ENCODE measurements around the gene TLE7. TPM values are rescaled to one million over a fixed set of nuclear protein-coding genes. Genes with fewer than 3 reads are reported as not detected.

Gene TLE7
- total RNA-seq, 4 donors from 2014 or later = not detected

DNA sequence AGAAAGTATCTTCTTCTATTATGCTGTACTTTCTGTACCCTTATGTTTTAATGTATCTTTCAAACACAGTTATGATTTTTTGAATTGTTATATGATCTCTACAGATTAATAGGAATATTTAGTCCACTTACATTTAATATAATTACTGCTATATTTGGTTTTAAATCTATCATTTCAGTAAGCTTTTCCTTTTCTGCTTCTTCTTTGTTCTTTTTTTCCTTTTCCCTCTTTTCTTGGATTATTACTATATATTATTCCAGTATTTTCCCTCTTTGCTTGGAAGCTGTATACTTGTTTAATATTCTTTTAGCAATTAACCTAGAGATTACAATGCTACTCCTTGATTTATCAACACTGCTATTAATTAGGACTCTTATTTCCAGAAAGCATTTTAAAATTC, 13.5 kb downstream of the TLE7 start:
- DNase-seq (ENCODE audit: low spot score) (no peak), ATAC-seq (ENCODE audit: low FRiP score) (no peak)
- TF ChIP-seq, protein P1, sequence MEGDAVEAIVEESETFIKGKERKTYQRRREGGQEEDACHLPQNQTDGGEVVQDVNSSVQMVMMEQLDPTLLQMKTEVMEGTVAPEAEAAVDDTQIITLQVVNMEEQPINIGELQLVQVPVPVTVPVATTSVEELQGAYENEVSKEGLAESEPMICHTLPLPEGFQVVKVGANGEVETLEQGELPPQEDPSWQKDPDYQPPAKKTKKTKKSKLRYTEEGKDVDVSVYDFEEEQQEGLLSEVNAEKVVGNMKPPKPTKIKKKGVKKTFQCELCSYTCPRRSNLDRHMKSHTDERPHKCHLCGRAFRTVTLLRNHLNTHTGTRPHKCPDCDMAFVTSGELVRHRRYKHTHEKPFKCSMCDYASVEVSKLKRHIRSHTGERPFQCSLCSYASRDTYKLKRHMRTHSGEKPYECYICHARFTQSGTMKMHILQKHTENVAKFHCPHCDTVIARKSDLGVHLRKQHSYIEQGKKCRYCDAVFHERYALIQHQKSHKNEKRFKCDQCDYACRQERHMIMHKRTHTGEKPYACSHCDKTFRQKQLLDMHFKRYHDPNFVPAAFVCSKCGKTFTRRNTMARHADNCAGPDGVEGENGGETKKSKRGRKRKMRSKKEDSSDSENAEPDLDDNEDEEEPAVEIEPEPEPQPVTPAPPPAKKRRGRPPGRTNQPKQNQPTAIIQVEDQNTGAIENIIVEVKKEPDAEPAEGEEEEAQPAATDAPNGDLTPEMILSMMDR (IDR thresholded peaks at IDR 0.05) = no peak

DNA sequence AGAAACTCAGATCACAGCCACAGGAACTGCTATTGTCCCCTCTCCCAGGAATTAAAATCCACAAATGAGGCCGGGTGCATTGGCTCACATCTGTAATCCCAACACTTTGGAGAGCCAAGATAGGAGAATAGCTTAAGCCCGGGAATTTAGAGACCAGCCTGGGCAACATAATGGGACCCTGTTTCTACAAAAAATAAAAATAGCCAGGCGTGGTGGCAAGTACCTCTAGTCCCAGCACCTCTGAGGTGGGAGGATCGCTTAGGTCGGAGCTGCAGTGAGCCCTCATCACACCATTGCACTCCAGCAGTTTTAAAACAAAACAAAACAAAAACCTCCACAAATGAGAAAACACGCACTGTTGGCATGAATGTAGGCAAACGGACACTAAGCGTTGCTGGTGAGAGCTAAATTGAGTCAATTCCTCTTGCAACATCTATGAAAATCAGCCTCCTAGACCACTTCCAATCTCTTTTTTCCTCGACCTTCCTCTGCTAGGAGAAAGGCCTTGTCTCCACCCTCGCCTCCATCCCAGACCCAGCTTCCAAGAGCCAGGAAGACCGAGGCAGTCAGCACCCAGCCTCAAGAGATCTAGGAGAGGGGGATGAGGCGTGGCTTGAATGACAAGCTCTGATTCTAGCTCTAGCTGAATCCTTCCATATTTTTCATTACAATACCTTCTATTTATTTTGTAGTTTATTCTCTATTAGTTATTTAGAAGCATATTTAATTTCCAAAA, 14.8 kb downstream of the TLE7 start:
- no peak for DNase-seq (ENCODE audit: low spot score)
- no peak for ATAC-seq (ENCODE audit: low FRiP score)
- TF ChIP-seq, protein P1 (IDR thresholded peaks at IDR 0.05) = no peak

DNA sequence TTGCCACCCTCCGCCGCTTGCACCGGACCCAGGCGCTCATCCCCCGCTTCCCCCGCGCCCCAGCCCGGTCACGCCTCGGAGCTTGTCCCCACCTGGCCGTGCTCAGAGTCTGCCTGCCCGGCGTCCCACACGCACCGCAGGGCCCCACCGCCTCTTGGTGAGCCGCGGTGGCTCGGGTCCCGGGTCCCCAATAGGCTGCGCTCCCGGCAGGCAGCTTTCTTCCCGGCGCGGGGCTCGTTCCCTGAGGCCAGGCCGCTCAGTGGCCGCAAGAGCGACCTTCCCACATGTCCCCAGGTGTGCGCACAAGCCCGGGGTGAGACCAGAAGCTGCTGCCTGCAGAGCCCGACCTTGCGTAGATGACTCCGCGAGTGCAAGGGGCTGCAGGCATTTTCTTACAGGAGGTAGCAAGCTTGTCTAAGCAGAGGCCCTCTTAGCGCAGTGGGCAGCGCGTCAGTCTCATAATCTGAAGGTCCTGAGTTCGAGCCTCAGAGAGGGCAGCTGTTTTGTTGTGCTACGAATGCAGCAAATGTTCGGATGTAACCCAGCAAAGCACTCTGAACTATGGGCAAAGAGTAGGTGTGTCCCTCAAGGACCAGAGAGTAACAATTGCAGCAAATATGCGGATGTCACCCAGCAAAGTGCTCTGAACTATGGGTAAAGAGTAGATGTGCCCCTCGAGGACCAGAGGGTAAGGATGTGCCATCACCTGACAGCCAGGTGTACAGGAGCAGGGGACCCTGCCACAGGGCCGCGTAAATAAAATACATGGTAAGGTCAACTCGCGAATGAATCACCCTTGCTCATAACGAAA, 15.6 kb downstream of the TLE7 start:
- ATAC-seq (ENCODE audit: low FRiP score) (no peak), DNase-seq (ENCODE audit: low spot score) (no peak)

DNA sequence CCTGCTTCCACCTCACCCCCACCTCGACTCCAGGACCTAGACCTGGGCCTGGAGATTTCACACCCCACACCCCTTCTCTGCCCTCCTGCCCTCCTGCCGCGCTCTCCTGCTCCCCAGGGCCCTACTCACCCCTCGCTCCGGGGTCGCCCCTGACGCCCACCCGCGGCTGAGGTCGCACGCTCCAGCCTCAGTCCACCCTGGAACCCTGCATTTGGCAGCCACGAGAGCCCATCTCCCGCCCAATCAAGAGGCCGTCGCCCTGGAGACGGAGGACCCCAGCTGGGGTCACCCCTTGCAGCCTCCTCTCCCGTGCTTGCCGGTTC, 16.1 kb downstream of the TLE7 start:
- TF ChIP-seq, protein P1 (IDR thresholded peaks at IDR 0.05) = no peak
- DNase-seq (ENCODE audit: low spot score) = no peak
- no peak for ATAC-seq (ENCODE audit: low FRiP score)

More for the DNA sequence above, 15.6 kb downstream of the TLE7 start:
- TF ChIP-seq, protein P1 (IDR thresholded peaks at IDR 0.05) = no peak

DNA sequence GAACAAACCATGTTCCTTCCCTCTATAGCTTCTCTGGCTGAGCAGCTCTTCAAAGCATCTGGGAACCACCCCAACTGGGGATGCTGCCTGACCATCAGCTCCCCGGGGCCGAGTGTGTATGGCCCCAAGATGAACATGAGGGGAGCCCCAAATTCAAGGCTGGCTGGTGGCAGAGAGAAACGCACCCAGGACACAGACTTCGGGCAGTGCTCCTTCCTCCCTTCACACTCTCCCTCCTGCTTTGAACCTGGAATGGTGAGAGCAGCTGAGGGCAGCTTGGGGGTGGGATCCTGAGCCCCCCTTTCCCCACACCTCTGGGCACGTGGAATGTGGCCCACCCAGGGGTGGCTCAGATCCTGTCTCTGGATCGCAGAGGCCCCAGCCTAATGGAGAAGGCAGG, 17.2 kb downstream of the TLE7 start:
- DNase-seq (ENCODE audit: low spot score) (no peak), ATAC-seq (ENCODE audit: low FRiP score) (no peak)
- TF ChIP-seq, protein P1 (IDR thresholded peaks at IDR 0.05) = no peak

DNA sequence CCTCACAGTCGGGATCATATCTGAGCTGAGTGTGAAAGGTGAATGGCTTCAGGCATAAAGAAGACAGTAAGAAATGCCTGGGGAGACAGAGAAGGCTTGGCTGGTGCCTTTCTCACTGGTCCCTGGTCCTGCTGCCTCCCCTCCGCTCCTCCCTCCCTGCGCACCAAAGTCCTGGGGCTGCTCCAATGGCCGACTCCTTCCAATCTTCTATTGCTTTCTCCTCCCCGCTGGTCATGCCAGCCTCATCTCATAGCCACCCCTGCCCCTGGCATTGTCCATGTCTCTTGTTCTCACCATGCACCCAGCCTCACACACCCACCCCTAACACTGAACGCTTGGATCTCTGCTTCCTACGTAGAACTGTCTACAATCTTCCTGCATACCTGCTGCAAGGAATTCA, 18.0 kb downstream of the TLE7 start:
- ATAC-seq (ENCODE audit: low FRiP score) = no peak
- DNase-seq (ENCODE audit: low spot score) = no peak
- TF ChIP-seq, protein P1 (IDR thresholded peaks at IDR 0.05) = no peak

DNA sequence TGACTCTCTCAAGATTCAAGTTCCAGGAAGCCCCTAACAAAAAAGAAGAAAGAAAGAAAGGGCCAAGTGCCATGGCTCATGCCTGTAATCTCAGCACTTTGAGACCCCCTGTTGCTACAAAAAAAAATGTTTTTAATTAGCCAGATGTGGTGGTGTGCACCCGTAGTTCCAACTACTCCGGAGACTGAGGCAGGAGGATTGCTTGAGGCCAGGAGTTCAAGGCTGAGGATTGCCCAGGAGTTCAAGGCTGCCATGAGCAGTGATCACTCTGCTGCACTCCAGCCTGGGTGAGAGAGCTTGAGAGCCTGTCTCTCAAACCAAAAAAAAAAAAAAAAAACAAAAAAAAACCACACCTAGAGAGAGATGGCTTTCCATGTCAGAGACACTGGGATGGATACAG, 18.8 kb downstream of the TLE7 start:
- no peak for ATAC-seq (ENCODE audit: low FRiP score)
- TF ChIP-seq, protein P1 (IDR thresholded peaks at IDR 0.05) = no peak
- no peak for DNase-seq (ENCODE audit: low spot score)

All from omental fat pad (tissue), 4 donors.